KOPT-K1 (cell line): ENCODE measurements around the gene TTC22.

Experiments
- H3K27ac ChIP-seq: fragments of 200-600 bp; sonication (generic); 2 replicates; pipeline ENCODE4 v1.5.1; 2016; ENCODE audit warnings: antibody characterized with exemption, mild to moderate bottlenecking, low read depth, low read length; ENCODE audit not compliant: poor library complexity, severe bottlenecking
- H3K36me3 ChIP-seq: fragments of 200-600 bp; sonication (generic); 2 replicates; pipeline ENCODE4 v1.5.1; 2017; ENCODE audit warnings: antibody characterized with exemption, mild to moderate bottlenecking, low read length, moderate library complexity; ENCODE audit not compliant: insufficient read depth
- H3K9me3 ChIP-seq: fragments of 200-600 bp; sonication (generic); 2 replicates; pipeline ENCODE4 v1.5.1; 2017; ENCODE audit warnings: antibody characterized with exemption, low read length, mild to moderate bottlenecking; ENCODE audit not compliant: insufficient read depth, poor library complexity, severe bottlenecking

Gene TTC22

DNA sequence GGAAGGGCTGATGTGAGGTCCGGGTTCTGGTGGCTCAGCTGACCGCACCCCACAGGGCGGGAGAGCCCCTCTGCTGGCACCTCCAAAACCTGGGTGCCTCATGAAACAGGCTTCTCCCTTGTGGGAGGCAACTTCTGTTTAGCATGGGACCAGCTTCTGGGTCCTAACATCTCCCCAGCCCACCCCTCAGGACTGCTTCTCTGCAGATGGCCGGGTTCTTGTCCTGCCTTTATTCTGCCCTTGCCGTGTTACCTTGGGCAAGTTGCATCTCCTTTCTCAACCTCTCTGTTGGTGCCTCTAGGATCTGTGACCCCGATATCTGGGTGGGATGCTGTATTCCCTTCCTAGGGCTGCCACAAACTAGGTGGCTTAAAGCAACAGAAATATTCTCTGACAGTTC lies 15.0 kb upstream of the TTC22 start:
- H3K36me3 ChIP-seq: no peaks in the 10 kb centered on the region
- no peak overlapping the region for H3K27ac ChIP-seq
- no peaks in the 10 kb centered on the region for H3K9me3 ChIP-seq

DNA sequence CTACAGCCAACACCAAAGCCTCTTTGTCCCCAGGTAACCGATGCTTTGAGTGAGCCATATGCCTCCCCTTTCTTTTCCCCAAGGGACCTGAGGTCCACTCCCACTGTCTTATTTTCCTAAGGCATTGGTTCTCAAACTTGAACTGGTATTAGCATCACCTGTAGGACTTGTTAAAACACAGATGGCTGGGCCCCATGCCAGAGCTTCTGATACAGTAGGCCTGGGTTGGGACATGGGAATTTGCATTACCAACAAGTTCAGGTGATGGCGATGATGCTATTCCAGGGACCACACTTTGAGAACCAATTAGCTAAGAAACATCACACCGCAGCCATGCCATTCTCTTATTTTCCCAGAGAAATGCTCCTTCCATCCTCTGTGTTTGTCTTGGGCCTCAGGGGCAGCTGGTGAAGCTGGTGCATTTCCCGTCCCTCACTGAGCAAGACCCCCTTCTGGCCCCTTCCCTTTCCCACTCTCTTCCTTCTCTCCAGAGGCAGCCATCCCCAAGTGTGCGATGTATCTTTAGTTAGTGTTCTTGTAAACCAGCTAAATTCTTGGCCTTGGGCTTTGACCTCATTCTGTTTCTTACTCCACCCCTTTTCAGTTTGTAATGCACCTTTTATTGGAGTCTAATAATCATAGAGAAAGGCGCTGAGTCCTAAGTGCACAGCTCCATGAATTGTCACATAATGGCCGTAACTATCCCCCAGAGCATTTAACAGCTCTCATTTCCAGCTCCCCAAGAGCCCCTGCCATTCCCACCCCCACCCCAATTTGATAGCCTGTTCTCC lies 14.2 kb upstream of the TTC22 start:
- Histone ChIP-seq H3K36me3 (no peaks in the 10 kb centered on the region), H3K27ac (no peak overlapping the region), H3K9me3 (no peaks in the 10 kb centered on the region)

DNA sequence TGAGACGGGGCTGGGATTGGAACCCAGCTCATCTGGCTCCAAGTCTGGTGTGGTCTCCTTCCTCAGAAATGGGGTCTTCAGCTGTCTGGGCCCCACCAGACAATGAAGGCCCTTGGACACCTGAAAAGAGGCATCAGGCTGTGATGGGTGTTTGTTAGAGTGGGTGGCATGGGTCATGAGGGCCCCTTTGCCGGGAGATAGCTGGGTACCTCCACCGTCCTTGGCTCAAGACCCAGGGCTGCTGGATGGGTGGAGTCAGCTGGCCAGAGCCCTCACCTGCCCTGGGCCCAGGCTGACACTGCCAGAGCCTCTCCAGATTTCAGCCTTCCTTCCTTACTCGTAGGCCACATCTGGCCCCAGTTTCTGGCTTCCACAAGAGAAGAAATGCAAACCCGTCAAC lies 13.4 kb upstream of the TTC22 start:
- no peaks in the 10 kb centered on the region for H3K36me3 ChIP-seq
- H3K9me3 ChIP-seq: no peaks in the 10 kb centered on the region
- H3K27ac ChIP-seq: no peak overlapping the region

DNA sequence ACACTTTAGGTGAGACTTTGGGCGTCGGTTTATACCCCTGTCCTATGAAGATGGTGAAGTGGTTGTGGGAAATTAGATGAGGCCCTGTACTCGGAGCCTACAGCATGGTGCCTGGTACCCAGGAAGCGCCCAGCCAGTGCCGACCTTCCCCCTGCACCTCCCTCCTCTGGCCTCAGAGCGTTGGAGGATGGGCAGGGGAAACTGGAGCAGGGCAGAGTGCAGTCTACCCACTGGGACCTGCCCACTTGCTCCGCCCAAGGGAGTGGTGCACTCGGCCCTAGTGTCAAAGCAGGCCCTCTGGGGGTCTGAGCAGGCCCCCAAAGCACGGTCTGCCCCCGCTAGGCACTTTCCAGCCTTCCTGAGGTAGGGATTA lies 13.0 kb upstream of the TTC22 start:
- no peaks in the 10 kb centered on the region for H3K9me3 ChIP-seq
- H3K36me3 ChIP-seq: no peaks in the 10 kb centered on the region
- H3K27ac ChIP-seq: no peak overlapping the region

DNA sequence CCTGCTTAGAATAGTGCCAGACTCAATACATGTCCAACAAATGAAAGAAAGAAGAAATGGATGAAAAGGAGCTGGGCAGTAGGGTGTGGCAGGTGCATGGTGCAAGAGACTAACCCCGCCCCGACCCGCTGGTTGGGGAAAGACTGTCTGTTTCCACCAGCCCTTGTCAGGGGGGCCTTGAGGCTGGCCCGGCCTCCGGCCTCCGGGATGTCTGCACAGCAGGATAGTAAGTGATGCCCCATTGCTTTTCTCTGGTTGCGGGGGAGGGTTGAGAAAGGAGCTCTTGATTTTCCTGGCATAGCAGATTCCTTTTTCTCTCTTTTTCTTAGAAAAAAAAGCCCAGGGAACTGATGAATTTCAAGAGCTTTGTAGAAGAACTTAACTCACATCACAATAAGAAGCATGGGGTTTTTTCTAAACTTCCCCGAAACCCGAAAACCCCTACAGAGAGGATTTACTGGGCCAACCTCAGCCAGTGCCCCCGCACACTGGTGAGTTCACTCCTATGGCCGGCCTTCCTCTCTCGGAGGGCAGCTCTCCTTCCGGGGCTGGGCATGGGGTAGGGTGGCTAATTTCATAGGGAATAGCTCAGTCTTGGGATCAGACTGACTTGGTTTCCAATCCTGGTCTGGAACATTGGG lies 12.5 kb upstream of the TTC22 start:
- Histone ChIP-seq H3K27ac (no peak overlapping the region), H3K9me3 (no peaks in the 10 kb centered on the region), H3K36me3 (no peaks in the 10 kb centered on the region)

DNA sequence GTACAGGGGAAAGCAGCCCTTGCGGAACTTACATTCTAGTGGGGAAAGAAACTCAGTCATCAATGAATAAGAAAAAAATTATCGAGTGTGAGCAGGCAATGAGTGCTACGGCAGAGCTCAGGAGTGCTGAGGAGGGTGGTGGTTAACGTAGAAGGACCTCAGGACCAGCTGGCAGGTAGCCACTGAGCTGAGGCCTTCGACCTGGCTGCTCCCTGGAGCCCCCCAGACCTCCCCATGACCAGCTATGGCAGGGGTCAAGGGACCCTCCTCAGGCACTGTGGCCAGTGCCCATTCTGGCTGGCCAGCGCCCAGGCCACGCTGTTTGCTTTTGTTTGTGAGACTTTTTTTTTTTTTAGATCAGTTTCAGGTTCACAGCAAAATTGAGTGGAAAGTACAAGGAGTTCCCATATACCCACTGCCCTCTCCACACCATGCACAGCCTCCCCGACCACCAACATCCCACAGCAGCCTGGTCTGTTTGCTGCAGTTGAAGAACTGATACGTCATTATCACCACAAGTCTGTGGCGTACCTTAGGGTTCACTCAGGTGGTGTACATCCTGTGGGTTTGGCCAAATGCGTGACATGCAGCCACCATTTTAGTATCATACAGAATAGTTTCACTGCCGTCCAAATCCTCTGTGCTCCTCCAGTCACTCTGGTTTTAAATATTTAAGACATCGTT lies 11.8 kb upstream of the TTC22 start:
- Histone ChIP-seq H3K9me3 (no peaks in the 10 kb centered on the region), H3K27ac (no peak overlapping the region), H3K36me3 (no peaks in the 10 kb centered on the region)

DNA sequence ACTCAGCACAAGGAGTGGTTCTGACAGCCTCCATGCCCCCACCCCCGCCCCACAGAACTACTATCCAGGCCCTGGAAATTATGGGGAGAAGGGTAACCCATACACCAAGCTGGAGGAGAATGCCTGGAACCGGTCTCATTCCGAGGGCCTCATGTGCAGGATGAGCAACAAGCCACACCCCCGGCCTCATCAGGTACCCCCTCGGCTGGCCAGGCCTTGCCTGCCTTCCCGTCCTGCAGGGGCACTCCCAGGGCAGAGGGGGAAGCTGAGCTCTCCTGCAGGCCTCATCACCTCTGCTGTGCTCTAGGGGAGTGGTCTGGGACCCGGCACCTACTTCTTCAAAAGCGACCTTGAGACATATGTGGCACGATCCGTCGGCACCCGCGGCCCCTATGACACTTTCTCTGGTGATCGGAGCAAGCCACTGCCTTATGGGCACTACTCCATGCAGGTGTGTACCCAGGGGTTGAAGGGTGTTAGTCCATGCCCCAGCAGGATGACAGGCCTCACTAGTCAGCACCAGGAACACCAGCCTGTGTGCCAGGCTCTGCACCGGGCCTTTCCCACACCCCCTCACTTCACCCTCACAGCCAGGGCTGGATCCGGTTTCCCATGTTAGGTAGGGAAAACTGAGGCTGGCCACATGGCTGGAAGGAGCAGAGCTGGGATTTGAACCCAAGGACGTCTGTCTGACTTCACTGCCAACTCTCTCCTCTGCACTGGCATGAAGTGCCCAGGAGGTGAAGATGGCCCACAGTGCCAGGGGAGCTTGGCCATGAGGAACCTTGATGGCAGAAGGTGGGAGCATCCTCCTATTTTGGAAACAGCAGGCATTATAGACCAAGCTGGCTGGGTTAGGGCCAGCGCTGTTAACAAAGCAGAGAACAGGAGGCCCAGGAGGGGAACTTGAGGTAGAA lies 10.9 kb upstream of the TTC22 start:
- H3K36me3 ChIP-seq: no peaks in the 10 kb centered on the region
- no peaks in the 10 kb centered on the region for H3K9me3 ChIP-seq
- H3K27ac ChIP-seq: no peak overlapping the region

DNA sequence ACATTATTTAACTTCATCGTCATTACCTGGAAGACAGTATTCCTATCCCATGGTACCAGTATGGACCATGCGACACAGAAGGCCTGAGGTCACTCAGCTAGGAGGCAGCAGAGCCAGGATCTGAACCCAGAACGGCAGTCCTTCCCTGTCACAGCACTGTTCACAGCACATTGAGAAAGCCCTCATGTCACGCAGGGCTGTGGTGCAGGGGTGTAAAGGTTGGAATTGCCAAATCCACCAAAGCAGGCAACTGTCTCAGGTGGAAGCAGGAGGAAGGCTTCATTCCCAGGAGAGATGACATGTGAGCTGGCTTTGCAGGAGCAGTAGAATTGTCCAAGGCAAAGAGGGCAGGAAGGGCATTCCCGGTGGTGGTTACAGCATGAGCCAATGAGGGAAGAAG lies 9.9 kb upstream of the TTC22 start:
- Histone ChIP-seq H3K9me3 (no peaks in the 10 kb centered on the region), H3K27ac (no peak overlapping the region), H3K36me3 (no peaks in the 10 kb centered on the region)

DNA sequence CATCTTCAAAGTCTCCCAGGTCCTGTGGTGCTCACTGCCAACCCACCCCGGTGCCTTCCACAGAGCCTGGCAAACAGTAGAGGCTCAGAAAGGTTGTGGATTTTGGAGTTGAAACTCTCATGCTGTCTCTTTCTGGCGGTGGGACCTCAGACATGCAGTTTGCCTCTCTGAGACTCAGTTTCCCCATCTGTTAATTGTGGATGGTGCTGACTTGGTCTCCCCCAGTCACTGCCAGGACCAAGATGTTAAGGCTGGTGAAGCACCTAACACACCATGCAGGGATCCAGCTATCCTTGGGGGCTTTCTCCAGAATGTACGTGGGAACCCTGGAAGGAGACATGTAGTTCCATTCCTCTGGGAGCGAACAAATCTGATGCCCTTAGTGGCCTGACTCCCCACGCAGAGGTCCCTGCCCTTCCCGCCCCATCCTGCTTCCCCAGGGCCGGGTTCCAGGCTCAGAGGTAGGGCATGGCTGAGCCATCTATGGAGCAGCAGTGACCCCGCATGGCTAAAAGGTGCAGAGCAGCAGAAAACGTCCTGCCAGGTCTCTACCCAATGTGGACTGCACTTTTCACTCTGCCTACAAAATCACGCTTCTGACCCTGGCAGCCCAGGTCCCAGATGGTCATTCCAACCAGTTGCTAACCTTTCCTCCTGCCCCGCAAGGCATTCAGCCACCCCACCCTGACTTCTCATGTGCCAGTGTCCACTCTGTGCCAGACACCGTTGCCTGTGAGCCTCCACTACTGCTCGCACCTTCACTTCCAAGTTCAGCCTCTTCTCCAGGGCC lies 9.2 kb upstream of the TTC22 start:
- no peak overlapping the region for H3K27ac ChIP-seq

DNA sequence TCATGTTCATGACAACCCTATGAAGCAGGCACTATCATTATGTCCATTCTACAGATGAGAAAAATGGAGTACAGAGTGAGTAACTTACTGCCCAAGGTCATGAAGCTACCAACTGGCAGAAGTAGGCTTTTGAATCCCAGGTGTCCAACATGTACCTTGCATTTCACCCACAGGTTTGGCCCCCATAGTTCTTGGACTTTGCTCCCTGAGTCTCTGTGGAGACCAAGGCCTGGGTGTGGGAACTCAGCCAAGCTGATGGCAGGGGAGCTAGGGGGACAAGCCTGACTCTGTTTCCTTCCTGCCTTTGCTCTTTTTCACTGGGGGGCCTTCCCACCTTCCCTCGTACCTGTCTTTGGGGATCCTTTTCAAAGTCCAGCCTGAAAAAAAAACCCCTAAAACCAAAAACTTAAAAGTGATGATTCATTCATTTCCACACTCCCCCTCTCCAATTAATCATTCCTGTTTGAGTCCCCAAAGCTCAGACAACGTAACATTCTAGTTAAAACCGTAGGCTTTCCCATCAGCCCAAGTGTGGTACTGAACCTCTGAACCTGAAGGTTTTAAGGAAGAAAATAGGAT lies 8.5 kb upstream of the TTC22 start:
- Histone ChIP-seq H3K9me3 (no peaks in the 10 kb centered on the region), H3K27ac (no peak overlapping the region)

More for the DNA sequence above, 9.2 kb upstream of the TTC22 start:
- Histone ChIP-seq H3K9me3 (no peaks in the 10 kb centered on the region), H3K36me3 (no peaks in the 10 kb centered on the region)

DNA sequence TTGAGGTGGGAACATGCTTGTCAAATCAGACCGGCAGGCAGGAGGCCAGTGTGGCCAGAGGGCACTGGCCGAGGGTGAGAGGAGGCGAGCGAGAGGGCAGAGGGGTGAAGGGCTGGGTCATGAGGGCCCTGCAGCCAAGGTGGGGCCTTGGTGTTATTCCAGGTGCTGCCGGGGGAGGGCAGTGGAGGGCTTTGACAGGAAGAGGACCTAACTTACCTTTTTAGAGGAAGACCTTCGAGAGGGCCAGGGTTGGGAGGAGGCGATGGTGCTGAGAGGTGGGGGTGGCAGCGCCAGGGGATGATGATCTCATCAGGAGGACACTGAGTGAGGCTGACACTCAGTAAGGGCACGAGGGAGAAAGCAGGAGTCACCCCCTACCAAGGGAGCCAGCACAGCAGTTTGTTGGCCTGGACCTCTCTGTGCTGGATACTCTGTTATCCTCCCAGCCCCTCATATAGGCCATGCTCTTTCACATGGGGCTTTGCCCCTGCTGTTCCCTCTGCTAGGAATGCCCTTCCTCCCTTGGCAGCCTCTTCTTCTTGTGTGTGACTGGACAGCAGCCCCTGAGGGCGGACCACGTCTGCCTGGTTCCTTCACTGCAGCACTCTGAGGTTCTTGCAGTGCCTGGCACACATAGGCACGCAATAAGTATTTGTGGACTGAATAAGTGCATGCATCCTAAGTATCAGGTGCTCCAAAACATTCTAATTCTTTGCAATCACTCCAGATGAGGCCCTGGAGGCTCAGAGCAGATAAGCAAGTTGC lies 7.5 kb upstream of the TTC22 start:
- Histone ChIP-seq H3K27ac (no peak overlapping the region), H3K36me3 (no peaks in the 10 kb centered on the region), H3K9me3 (no peaks in the 10 kb centered on the region)

More for the DNA sequence above, 8.5 kb upstream of the TTC22 start:
- H3K36me3 ChIP-seq: no peaks in the 10 kb centered on the region

DNA sequence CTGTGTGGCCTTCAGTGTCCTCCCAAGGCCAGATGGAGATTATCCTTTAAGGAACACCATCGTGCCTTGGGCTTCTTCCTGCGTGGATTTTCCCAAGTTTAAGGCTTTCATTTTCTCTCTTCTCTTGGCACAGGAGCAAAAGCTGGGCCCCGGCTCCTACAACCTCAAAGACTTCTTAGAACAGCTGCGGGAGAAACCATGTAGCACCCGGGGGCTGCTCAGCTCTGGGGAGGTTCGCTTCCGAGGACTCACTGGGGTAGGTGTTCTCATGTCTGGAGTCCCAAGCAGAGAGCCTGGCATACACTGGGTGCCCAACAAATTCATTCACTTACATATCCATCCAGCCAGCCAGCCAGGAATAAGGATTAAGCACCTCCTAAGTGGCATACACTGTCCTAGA lies 6.6 kb upstream of the TTC22 start:
- Histone ChIP-seq H3K36me3 (no peaks in the 10 kb centered on the region), H3K9me3 (no peaks in the 10 kb centered on the region), H3K27ac (no peak overlapping the region)

DNA sequence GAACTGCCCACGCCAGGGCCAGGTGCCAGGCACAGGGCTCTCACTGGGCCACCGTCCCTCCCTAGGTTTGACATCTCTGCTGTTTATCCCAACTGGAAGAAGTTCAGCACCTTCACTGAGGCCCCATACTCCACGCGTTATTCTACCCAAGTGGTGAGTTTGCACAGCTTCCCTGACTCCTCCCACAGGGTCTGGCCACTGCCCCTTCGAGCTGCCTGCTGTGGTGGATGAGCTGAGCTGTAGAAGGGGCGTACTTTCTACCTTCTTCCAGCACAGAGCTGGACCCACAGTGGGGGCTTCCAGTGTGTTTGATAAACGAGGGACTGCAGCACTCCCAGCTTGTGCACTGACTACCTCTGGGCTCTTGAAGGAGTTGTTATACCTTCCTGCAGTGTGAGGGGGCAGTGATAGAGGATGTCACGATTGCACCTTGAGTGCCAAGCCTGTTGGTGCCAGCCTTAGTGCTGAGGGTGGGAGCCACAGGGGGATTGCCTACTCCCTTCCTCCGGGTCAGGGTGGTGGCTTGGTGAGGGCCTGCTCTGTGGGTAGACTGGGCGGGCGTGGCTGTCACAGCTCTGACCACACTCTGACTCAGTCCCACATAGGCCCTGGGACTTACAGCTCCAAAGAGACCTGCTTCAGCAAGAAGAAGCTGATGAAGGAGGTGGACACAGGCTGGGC lies 5.9 kb upstream of the TTC22 start:
- H3K36me3 ChIP-seq: no peaks in the 10 kb centered on the region
- no peaks in the 10 kb centered on the region for H3K9me3 ChIP-seq
- H3K27ac ChIP-seq: no peak overlapping the region
